Measurements from ENCODE around the gene GCK. TPM values are rescaled to one million over a fixed set of nuclear protein-coding genes. Genes with fewer than 3 reads are reported as not detected.

Gene GCK
- total and polyA plus RNA-seq, 2 of the 13 experiments (the other 11 are each of a cell fraction or from before 2014, with no cell fraction given): not detected

DNA sequence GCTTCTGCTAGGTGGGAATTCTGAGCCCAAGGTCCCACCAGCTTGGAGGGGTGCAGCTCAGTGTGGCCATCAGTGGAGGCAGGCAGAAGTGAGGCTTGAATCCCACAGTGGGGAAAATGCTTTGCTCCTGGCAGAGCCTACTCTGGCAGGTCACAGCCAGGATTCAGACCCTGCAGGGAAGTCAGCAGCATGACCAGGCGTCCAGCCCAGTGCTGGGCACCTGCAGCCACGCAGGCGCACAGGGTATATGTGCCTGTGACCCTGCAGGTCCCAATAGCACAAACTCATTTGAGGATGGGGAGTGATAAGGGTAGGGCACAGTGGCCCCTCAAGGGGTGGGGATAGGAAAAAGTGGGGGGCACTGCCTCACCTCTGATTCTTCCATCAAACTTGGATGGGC is 93.5 kb downstream of the GCK start:
- Histone ChIP-seq H3K27ac (ENCODE audit: extremely low read length, insufficient read depth, low read length) (no peak overlapping the region), H3K9ac (ENCODE audit: insufficient read depth, low read depth, low read length) (no peak overlapping the region), H3K36me3 (replicated peaks in 1 of 2; ENCODE audit: control insufficient read depth in 1 of 2, insufficient read depth in 2 of 2, low read length in 2 of 2) (no peaks in the 10 kb centered on the region), H3K9me3 (ENCODE audit: low read length) (no peaks in the 10 kb centered on the region), H3K4me1 (ENCODE audit: insufficient read depth, low read length) (peaks cover 64% of the 10 kb centered on the region), H2AFZ (ENCODE audit: low read length) (no peak overlapping the region), H4K20me1 (ENCODE audit: insufficient read depth, low read length) (no peaks in the 10 kb centered on the region), H3K4me2 (ENCODE audit: low read depth, low read length) (no peak overlapping the region), H3K27me3 (ENCODE audit: control insufficient read depth in 1 of 2, insufficient read depth in 2 of 2, low read length in 2 of 2) (peaks cover 0 to 2% of the 10 kb centered on the region in 2 experiments; a peak in 2 of 5 replicates), H3K4me3 (replicated peaks in 1 of 3; ENCODE audit: insufficient read depth in 1 of 3, low read depth in 2 of 3, low read length in 3 of 3) (no peak overlapping the region), H3K79me2 (ENCODE audit: insufficient read depth, low read length) (no peaks in the 10 kb centered on the region)
- TF ChIP-seq MIER2 (CRISPR knock-in tag; IDR thresholded peaks at IDR 0.05) (no peak), ZSCAN12 (CRISPR knock-in tag; IDR thresholded peaks at IDR 0.05) (no peak), ATRX (CRISPR knock-in tag; IDR thresholded peaks at IDR 0.05; ENCODE audit: borderline replicate concordance) (no peak), ZNF891 (CRISPR knock-in tag; IDR thresholded peaks at IDR 0.05) (no peak), ZNF674 (CRISPR knock-in tag; IDR thresholded peaks at IDR 0.05; ENCODE audit: low read depth) (no peak), YEATS4 (CRISPR knock-in tag; IDR thresholded peaks at IDR 0.05; ENCODE audit: borderline replicate concordance) (no peak), ZNF136 (CRISPR knock-in tag; IDR thresholded peaks at IDR 0.05; ENCODE audit: low read depth) (no peak), ZSCAN22 (CRISPR knock-in tag; IDR thresholded peaks at IDR 0.05) (no peak), RXRA (CRISPR knock-in tag; IDR thresholded peaks at IDR 0.05) (no peak), ZNF264 (CRISPR knock-in tag; IDR thresholded peaks at IDR 0.05) (no peak), ZEB1 (IDR thresholded peaks at IDR 0.05; ENCODE audit: insufficient replicate concordance, low read depth) (no peak), TRAFD1 (CRISPR knock-in tag; IDR thresholded peaks at IDR 0.05; ENCODE audit: borderline replicate concordance) (no peak), ZSCAN30 (CRISPR knock-in tag; IDR thresholded peaks at IDR 0.05) (no peak)
- TF ChIP-seq, protein P1, sequence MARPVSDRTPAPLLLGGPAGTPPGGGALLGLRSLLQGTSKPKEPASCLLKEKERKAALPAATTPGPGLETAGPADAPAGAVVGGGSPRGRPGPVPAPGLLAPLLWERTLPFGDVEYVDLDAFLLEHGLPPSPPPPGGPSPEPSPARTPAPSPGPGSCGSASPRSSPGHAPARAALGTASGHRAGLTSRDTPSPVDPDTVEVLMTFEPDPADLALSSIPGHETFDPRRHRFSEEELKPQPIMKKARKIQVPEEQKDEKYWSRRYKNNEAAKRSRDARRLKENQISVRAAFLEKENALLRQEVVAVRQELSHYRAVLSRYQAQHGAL (CRISPR knock-in tag; IDR thresholded peaks at IDR 0.05; ENCODE audit: not compliant biosample characterization): no peak
- TF ChIP-seq, protein P2, sequence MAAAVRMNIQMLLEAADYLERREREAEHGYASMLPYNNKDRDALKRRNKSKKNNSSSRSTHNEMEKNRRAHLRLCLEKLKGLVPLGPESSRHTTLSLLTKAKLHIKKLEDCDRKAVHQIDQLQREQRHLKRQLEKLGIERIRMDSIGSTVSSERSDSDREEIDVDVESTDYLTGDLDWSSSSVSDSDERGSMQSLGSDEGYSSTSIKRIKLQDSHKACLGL (CRISPR knock-in tag; IDR thresholded peaks at IDR 0.05): no peak
- in situ Hi-C loops (cut with HindIII; ENCODE audit: extremely low pct_ligation_motif_present, low pct_unique_long_range_greater_than_20kb) (no loop called here), intact Hi-C loops (cut with micrococcal nuclease; ENCODE audit: unreplicated experiment) (no loop called here)
- POLR2A ChIA-PET: no interaction called here
- BruUV-seq (replicated peaks): no TSS peak
- FAIRE-seq (no peak), ATAC-seq (no peak), DNase-seq (ENCODE audit: low spot score) (no peak)
- CTCF ChIA-PET (ENCODE audit: low intra/inter-chr PET ratio, low total read pairs): no interaction called here
- WGBS (ENCODE audit: low lambda C conversion rate): 92% methylated on average over 2 of the region's 3 CpGs

Data from HepG2 (cell line).